H1 (cell line): ENCODE data around the gene TRPT1.

Source experiments
- CEBPB ChIP-seq: IDR thresholded peaks from 2 replicates; pipeline ENCODE4 v1.6.1; 2012; ENCODE audit warnings: low read depth, low read length
- EZH2 ChIP-seq: fragments of 200-600 bp; sonication (generic); IDR thresholded peaks from 2 replicates; pipeline ENCODE4 v1.7.1; 2012; ENCODE audit warnings: low read depth, mild to moderate bottlenecking, moderate library complexity, low read length, inconsistent platforms; ENCODE audit not compliant: severe bottlenecking
- HDAC6 ChIP-seq: IDR thresholded peaks from one replicate; pipeline ENCODE4 v1.7.1; 2012; ENCODE audit warnings: low read depth, mild to moderate bottlenecking, inconsistent platforms, low read length, moderate library complexity
- JUND ChIP-seq: IDR thresholded peaks from 2 replicates; pipeline ENCODE4 v1.6.1; 2011; ENCODE audit warnings: mild to moderate bottlenecking, improper control_type of control experiment, low read length
- KDM4A ChIP-seq: IDR thresholded peaks from one replicate; pipeline ENCODE4 v1.7.1; 2012; ENCODE audit warnings: low read depth, mild to moderate bottlenecking, moderate library complexity, low read length, inconsistent platforms; ENCODE audit not compliant: severe bottlenecking
- POLR2AphosphoS5 ChIP-seq: IDR thresholded peaks from 2 replicates; pipeline ENCODE4 v1.6.1; 2011; ENCODE audit warnings: low read depth, low read length
- RAD21 ChIP-seq, 2 experiments: IDR thresholded peaks in 1 of 2; conservative IDR thresholded peaks in 1 of 2; 2 replicates each; pipeline ENCODE4 v1.6.1; 2011; ENCODE audit warnings: low read depth in 2 of 2, low read length in 2 of 2, improper control_type of control experiment in 1 of 2, inconsistent platforms in 1 of 2, mild to moderate bottlenecking in 1 of 2, moderate library complexity in 1 of 2
- RBBP5 ChIP-seq: IDR thresholded peaks from 2 replicates; pipeline ENCODE4 v1.7.1; 2012; ENCODE audit warnings: low read depth, mild to moderate bottlenecking, inconsistent platforms, low read length, moderate library complexity, borderline replicate concordance
- SRF ChIP-seq: IDR thresholded peaks from 2 replicates; pipeline ENCODE4 v1.6.1; 2011; ENCODE audit warnings: mild to moderate bottlenecking, low read depth, low read length, moderate library complexity
- TF ChIP-seq, protein P1 (sequence below), 3 experiments: IDR thresholded peaks; 1 replicate in 2 of 3; 2 replicates in 1 of 3; pipeline versions ENCODE4 v1.5.1 to v1.6.1; 2011; ENCODE audit warnings: low read length in 3 of 3, mild to moderate bottlenecking in 3 of 3, inconsistent platforms in 2 of 3, low read depth in 1 of 3, moderate library complexity in 1 of 3; ENCODE audit not compliant: insufficient read depth in 1 of 3; ENCODE audit errors: control extremely low read depth in 1 of 3
- TF ChIP-seq, protein P2 (sequence below): IDR thresholded peaks from 2 replicates; pipeline ENCODE4 v1.6.1; 2012; ENCODE audit warnings: low read length, inconsistent platforms
- TF ChIP-seq, protein P3 (sequence below): IDR thresholded peaks from 2 replicates; pipeline ENCODE4 v1.6.1; 2012; ENCODE audit warnings: inconsistent platforms

DNA sequence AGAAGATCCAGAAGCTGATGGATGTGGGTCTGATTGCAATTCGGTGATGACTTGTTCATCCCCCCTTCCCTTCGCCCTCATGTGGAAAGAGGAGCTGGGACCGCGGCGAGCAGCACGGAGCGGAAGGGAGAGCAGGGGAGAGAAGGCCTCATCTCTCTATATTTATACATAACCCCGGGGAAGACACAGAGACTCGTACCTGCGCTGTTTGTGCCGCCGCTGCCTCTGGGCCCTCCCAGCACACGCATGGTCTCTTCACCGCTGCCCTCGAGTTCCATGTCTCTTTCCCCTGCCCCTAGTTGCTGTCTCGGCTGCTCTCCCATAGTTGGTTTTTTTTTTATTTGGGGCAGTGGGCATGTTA, 21.9 kb downstream of the TRPT1 start:
- TF ChIP-seq RAD21 (IDR thresholded peaks at IDR 0.05 in 1 of 2, conservative IDR thresholded peaks at IDR 0.05 in 1 of 2; ENCODE audit: low read depth in 2 of 2, low read length in 2 of 2) (no peak), KDM4A (no peak), RBBP5 (no peak), CEBPB (no peak), JUND (no peak), EZH2 (no peak), SRF (no peak), HDAC6 (no peak), POLR2AphosphoS5 (no peak)
- TF ChIP-seq, protein P1, sequence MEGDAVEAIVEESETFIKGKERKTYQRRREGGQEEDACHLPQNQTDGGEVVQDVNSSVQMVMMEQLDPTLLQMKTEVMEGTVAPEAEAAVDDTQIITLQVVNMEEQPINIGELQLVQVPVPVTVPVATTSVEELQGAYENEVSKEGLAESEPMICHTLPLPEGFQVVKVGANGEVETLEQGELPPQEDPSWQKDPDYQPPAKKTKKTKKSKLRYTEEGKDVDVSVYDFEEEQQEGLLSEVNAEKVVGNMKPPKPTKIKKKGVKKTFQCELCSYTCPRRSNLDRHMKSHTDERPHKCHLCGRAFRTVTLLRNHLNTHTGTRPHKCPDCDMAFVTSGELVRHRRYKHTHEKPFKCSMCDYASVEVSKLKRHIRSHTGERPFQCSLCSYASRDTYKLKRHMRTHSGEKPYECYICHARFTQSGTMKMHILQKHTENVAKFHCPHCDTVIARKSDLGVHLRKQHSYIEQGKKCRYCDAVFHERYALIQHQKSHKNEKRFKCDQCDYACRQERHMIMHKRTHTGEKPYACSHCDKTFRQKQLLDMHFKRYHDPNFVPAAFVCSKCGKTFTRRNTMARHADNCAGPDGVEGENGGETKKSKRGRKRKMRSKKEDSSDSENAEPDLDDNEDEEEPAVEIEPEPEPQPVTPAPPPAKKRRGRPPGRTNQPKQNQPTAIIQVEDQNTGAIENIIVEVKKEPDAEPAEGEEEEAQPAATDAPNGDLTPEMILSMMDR (IDR thresholded peaks at IDR 0.05; ENCODE audit: control extremely low read depth in 1 of 3, insufficient read depth in 1 of 3, low read depth in 1 of 3, low read length in 3 of 3) = no peak
- TF ChIP-seq, protein P2, sequence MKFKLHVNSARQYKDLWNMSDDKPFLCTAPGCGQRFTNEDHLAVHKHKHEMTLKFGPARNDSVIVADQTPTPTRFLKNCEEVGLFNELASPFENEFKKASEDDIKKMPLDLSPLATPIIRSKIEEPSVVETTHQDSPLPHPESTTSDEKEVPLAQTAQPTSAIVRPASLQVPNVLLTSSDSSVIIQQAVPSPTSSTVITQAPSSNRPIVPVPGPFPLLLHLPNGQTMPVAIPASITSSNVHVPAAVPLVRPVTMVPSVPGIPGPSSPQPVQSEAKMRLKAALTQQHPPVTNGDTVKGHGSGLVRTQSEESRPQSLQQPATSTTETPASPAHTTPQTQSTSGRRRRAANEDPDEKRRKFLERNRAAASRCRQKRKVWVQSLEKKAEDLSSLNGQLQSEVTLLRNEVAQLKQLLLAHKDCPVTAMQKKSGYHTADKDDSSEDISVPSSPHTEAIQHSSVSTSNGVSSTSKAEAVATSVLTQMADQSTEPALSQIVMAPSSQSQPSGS = no peak
- TF ChIP-seq, protein P3, sequence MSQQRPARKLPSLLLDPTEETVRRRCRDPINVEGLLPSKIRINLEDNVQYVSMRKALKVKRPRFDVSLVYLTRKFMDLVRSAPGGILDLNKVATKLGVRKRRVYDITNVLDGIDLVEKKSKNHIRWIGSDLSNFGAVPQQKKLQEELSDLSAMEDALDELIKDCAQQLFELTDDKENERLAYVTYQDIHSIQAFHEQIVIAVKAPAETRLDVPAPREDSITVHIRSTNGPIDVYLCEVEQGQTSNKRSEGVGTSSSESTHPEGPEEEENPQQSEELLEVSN = no peak
